ENCODE data around the gene TBC1D25. TPM values are rescaled to one million over a fixed set of nuclear protein-coding genes. Genes with fewer than 3 reads are reported as not detected.

The TBC1D25 gene
- total and polyA plus RNA-seq, 2 of the 4 experiments (the other 2 are of a cell fraction) = 11.3 to 15.9 TPM

- POLR2A ChIA-PET (ENCODE audit: unreplicated experiment) = interaction anchor here (0.7 kb wide), 1 partner anchor 9 kb away, joined by 9 read pairs; no protein-coding TSS in a partner anchor
- ATAC-seq (ENCODE audit: low read depth) = no peak
- Histone ChIP-seq H3K27me3 (ENCODE audit: control insufficient read depth, insufficient read depth, low read length) (no peaks in the 10 kb centered on the region), H3K4me1 (ENCODE audit: control insufficient read depth, insufficient read depth, low read length) (peaks cover 3% of the 10 kb centered on the region; the same call in 1 of the 2 replicates), H4K8ac (ENCODE audit: low read depth in 2 of 2, low read length in 2 of 2) (no peak overlapping the region), H4K20me1 (ENCODE audit: insufficient read depth, low read length) (0 out of 2 replicates have a peak, but pooled peaks cover 3% of the 10 kb centered on the region), H4K91ac (ENCODE audit: insufficient read depth, low read depth, low read length) (no peak overlapping the region), H2BK15ac (ENCODE audit: low read depth, low read length) (no peak overlapping the region), H3K9ac (ENCODE audit: low read depth, low read length) (no peak overlapping the region), H3K79me1 (ENCODE audit: low read depth in 1 of 2, low read length in 2 of 2) (no peaks in the 10 kb centered on the region), H2AFZ (replicated peaks; ENCODE audit: low read length, poor library complexity) (no peak overlapping the region), H2BK120ac (ENCODE audit: low read depth, low read length) (no peak overlapping the region), H3K4ac (ENCODE audit: low read depth, low read length) (no peak overlapping the region), H3K4me2 (ENCODE audit: low read depth, low read length) (no peak overlapping the region), H2AK5ac (ENCODE audit: low read depth, low read length) (no peak overlapping the region), H2BK20ac (ENCODE audit: low read depth, low read length) (no peak overlapping the region), H2BK5ac (ENCODE audit: low read depth, low read length, poor library complexity, severe bottlenecking) (no peak overlapping the region), H3K9me3 (ENCODE audit: control insufficient read depth, insufficient read depth, low read length) (no peaks in the 10 kb centered on the region), H3K14ac (replicated peaks; ENCODE audit: low read depth, low read length) (no peak overlapping the region), H3K56ac (ENCODE audit: extremely low read depth, insufficient read depth, low read length) (no peak overlapping the region), H3K36me3 (ENCODE audit: control insufficient read depth, insufficient read depth, low read length) (peaks cover 2% of the 10 kb centered on the region; the same call in 1 of the 2 replicates), H2AK9ac (replicated peaks; ENCODE audit: low read depth, low read length, poor library complexity) (no peak overlapping the region), H3K9me1 (ENCODE audit: insufficient read depth, low read length) (0 out of 2 replicates have a peak, but pooled peaks cover 2% of the 10 kb centered on the region), H3K23ac (ENCODE audit: low read depth, low read length) (no peak overlapping the region), H3K27ac (ENCODE audit: insufficient read depth, low read length) (no peak overlapping the region), H3K4me3 (ENCODE audit: insufficient read depth, low read depth, low read length) (no peak overlapping the region), H3K18ac (ENCODE audit: low read depth, low read length) (no peak overlapping the region), H4K5ac (ENCODE audit: low read depth, low read length) (no peak overlapping the region)
- dilution Hi-C loops (cut with HindIII; ENCODE audit: low sequenced_read_pairs, unreplicated experiment) (no loop called here), in situ Hi-C loops (cut with MboI; ENCODE audit: low sequenced_read_pairs) (no loop called here), intact Hi-C loops (cut with micrococcal nuclease) (no loop called here)
- no peak for DNase-seq
- CTCF ChIA-PET = no interaction called here
- no CpG with 5 or more reads among the region's 2 CpGs for WGBS, 2 experiments (ENCODE audit: extremely low coverage in 2 of 2, insufficient read length in 1 of 2)
- no peak for TF ChIP-seq CHD1 (IDR thresholded peaks at IDR 0.05; ENCODE audit: low read depth, low read length)
- no peak for TF ChIP-seq ELK1 (IDR thresholded peaks at IDR 0.05; ENCODE audit: borderline replicate concordance, low read depth, low read length)
- TF ChIP-seq NFE2L2 (IDR thresholded peaks at IDR 0.05; ENCODE audit: low read depth, low read length) = no peak
- TF ChIP-seq MAFK (IDR thresholded peaks at IDR 0.05; ENCODE audit: low read depth, low read length) = no peak
- no peak for TF ChIP-seq RAD21 (IDR thresholded peaks at IDR 0.05; ENCODE audit: low read length)
- TF ChIP-seq CEBPB (IDR thresholded peaks at IDR 0.05; ENCODE audit: low read depth, low read length) = no peak
- no peak for TF ChIP-seq MXI1 (IDR thresholded peaks at IDR 0.05; ENCODE audit: borderline replicate concordance, low read depth, low read length)
- TF ChIP-seq SMC3 (IDR thresholded peaks at IDR 0.05; ENCODE audit: low read depth, low read length) = no peak
- TF ChIP-seq USF2 (IDR thresholded peaks at IDR 0.05; ENCODE audit: low read depth, low read length) = no peak
- no peak for TF ChIP-seq POLR2A (IDR thresholded peaks at IDR 0.05; ENCODE audit: low read depth, low read length)
- TF ChIP-seq RFX5 (IDR thresholded peaks at IDR 0.05; ENCODE audit: low read depth, low read length) = no peak
- no peak for TF ChIP-seq RCOR1 (IDR thresholded peaks at IDR 0.05; ENCODE audit: insufficient replicate concordance, low read length)
- TF ChIP-seq CTCF (conservative IDR thresholded peaks at IDR 0.05; ENCODE audit: low read depth, low read length) = no peak
- TF ChIP-seq BHLHE40 (IDR thresholded peaks at IDR 0.05; ENCODE audit: low read depth, low read length) = no peak
- TF ChIP-seq MAZ (IDR thresholded peaks at IDR 0.05; ENCODE audit: borderline replicate concordance, low read depth, low read length) = no peak
- no peak for TF ChIP-seq FOS (IDR thresholded peaks at IDR 0.05; ENCODE audit: low read depth, low read length)
- BruUV-seq (replicated peaks) = no TSS peak
Observed at GRCh38 chrX:48584698-48585097, 45.2 kb downstream of the TBC1D25 start.

All from IMR-90 (cell line).